Thoracic aorta (tissue), 2 donors: Measurements from ENCODE around the gene AKAP6. TPM values are rescaled to one million over a fixed set of nuclear protein-coding genes. Genes with fewer than 3 reads are reported as not detected.

Experiments
- ATAC-seq: fragments of 150-250 bp; one replicate; pipeline ENCODE4 v1.8.0; 2017; ENCODE audit warnings: low read depth; ENCODE audit not compliant: insufficient number of reproducible peaks, low FRiP score
- DNase-seq: peaks from one replicate; pipeline ENCODE4 v3.0.0-alpha.2; 2020; ENCODE audit warnings: low spot score
- H3K27ac ChIP-seq, 2 donors: fragments of 200-600 bp; sonication (generic); 1 replicate in 1 of 2; 2 replicates in 1 of 2; pipeline ENCODE4 v1.5.1; 2016; ENCODE audit warnings: mild to moderate bottlenecking in 2 of 2, moderate library complexity in 2 of 2
- H3K27me3 ChIP-seq: fragments of 200-600 bp; sonication (generic); replicated peaks from 2 replicates; pipeline ENCODE4 v1.6.0; 2016; ENCODE audit warnings: mild to moderate bottlenecking; ENCODE audit not compliant: insufficient read depth
- H3K36me3 ChIP-seq: fragments of 200-600 bp; sonication (generic); one replicate; pipeline ENCODE4 v1.5.1; 2016
- H3K4me1 ChIP-seq, 2 donors: fragments of 200-600 bp; sonication (generic); 1 replicate in 1 of 2; 2 replicates in 1 of 2; pipeline versions ENCODE4 v1.5.1 to v1.6.0; 2016; ENCODE audit warnings: low read depth in 2 of 2, mild to moderate bottlenecking in 1 of 2; ENCODE audit not compliant: control insufficient read depth in 1 of 2
- H3K4me3 ChIP-seq: fragments of 200-600 bp; sonication (generic); 2 replicates; pipeline ENCODE4 v1.5.1; 2016; ENCODE audit warnings: mild to moderate bottlenecking
- H3K9me3 ChIP-seq: fragments of 200-600 bp; sonication (generic); 2 replicates; pipeline ENCODE4 v1.5.1; 2016
- total RNA-seq, 2 donors: library from RNA; depleted of rRNA; stranded (reverse); fragments of >200 nt; gene quantifications; one replicate each; pipeline versions ENCODE4 v1.1.0 to v1.2.3, GENCODE V29; 2016
- TF ChIP-seq, protein P1 (sequence below): fragments of 200-600 bp; sonication (generic); IDR thresholded peaks from one replicate; pipeline ENCODE4 v1.5.1; 2019; ENCODE audit warnings: antibody characterized with exemption

The AKAP6 gene
- total RNA-seq, 2 donors from 2014 or later = 78.9 to 104 TPM

GRCh38 chr14:32352631-32353030 is 23.5 kb downstream of the AKAP6 start:
- H3K36me3 ChIP-seq = no peaks in the 10 kb centered on the region
- no peaks in the 10 kb centered on the region for H3K27me3 ChIP-seq
- no peaks in the 10 kb centered on the region for H3K9me3 ChIP-seq
- ATAC-seq = no peak
- H3K4me3 ChIP-seq = no peak overlapping the region
- no peaks in the 10 kb centered on the region for H3K4me1 ChIP-seq
- TF ChIP-seq, protein P1, sequence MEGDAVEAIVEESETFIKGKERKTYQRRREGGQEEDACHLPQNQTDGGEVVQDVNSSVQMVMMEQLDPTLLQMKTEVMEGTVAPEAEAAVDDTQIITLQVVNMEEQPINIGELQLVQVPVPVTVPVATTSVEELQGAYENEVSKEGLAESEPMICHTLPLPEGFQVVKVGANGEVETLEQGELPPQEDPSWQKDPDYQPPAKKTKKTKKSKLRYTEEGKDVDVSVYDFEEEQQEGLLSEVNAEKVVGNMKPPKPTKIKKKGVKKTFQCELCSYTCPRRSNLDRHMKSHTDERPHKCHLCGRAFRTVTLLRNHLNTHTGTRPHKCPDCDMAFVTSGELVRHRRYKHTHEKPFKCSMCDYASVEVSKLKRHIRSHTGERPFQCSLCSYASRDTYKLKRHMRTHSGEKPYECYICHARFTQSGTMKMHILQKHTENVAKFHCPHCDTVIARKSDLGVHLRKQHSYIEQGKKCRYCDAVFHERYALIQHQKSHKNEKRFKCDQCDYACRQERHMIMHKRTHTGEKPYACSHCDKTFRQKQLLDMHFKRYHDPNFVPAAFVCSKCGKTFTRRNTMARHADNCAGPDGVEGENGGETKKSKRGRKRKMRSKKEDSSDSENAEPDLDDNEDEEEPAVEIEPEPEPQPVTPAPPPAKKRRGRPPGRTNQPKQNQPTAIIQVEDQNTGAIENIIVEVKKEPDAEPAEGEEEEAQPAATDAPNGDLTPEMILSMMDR = no peak
- DNase-seq = no peak
- H3K27ac ChIP-seq = no peak overlapping the region

DNA sequence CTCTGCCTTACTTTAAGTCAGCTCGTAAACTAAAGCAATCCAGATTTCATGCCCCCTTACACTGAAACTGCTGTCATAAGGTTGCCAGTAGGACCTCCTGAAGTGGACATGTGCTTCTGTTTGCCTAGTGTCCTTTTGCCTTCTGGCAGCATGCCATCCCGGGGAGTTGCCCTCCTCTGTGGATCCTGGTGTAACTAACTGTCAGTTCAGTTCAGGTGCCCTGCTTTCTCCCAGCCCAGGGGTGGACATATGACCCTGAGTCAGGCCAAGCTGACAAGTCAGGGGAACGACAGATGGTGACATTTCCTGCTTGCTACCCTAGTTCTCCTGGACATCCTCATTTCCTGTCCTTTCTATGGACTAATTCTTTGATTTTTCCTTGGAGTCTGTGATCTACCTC is 25.6 kb downstream of the AKAP6 start:
- Histone ChIP-seq H3K4me1 (no peaks in the 10 kb centered on the region), H3K27ac (no peak overlapping the region), H3K9me3 (no peaks in the 10 kb centered on the region), H3K27me3 (no peaks in the 10 kb centered on the region), H3K4me3 (no peak overlapping the region), H3K36me3 (no peaks in the 10 kb centered on the region)
- ATAC-seq (no peak), DNase-seq (no peak)
- TF ChIP-seq, protein P1 = no peak

DNA sequence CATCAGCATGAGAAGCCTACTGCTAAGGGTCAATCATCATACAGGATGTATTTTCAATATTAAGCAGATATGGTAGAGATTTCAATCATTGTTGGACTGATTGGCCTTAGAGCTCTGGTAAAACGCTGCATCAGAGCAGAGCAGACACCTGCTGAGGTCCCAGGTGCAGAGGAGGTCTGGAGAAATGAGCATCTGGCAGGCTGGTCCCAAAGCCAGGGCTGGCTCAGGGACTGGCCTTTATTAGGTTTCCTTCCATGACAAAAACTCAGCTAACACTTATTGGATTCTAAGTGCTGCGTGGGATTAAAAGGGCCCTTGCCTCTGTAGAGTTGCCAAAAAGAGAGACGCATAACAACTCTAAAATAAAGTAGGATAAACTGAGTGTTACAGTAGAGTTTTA is 29.7 kb downstream of the AKAP6 start:
- Histone ChIP-seq H3K9me3 (no peaks in the 10 kb centered on the region), H3K27me3 (no peaks in the 10 kb centered on the region), H3K36me3 (no peaks in the 10 kb centered on the region), H3K27ac (no peak overlapping the region), H3K4me1 (no peaks in the 10 kb centered on the region), H3K4me3 (no peak overlapping the region)
- ATAC-seq = no peak
- TF ChIP-seq, protein P1 = no peak
- no peak for DNase-seq

- Histone ChIP-seq H3K27ac (no peak overlapping the region), H3K9me3 (no peaks in the 10 kb centered on the region), H3K27me3 (no peaks in the 10 kb centered on the region), H3K4me3 (no peak overlapping the region), H3K4me1 (peaks cover 2 to 9% of the 10 kb centered on the region in 2 donors), H3K36me3 (no peaks in the 10 kb centered on the region)
- DNase-seq (no peak), ATAC-seq (no peak)
- TF ChIP-seq, protein P1 = no peak
Observed at GRCh38 chr14:32361674-32362073, 32.6 kb downstream of the AKAP6 start.

DNA sequence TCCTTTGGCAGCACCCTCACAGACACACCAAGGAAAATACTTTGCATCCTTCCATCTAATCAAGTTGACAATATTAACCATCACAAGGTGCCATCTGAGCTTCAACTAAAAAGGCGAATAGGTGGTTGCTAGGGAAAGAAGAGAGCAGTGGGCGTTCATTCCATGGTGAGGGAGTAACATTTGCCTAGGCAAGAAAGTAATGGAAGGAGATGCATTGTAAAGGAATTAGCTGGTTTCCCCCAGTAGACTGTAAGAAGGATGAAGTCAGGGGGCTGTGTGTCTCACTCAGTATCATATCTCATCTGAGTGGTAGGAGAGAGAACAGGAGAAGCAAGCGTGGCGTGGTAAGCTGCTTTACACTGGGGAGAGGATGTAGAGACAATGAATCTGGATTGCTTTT is 34.7 kb downstream of the AKAP6 start:
- no peak for DNase-seq
- no peaks in the 10 kb centered on the region for H3K36me3 ChIP-seq
- H3K9me3 ChIP-seq = no peaks in the 10 kb centered on the region
- no peak overlapping the region for H3K27ac ChIP-seq
- ATAC-seq = no peak
- TF ChIP-seq, protein P1 = no peak
- H3K4me1 ChIP-seq = peaks cover 10 to 21% of the 10 kb centered on the region in 2 donors
- H3K27me3 ChIP-seq = no peaks in the 10 kb centered on the region
- no peak overlapping the region for H3K4me3 ChIP-seq
